IPS-NIHi7 (cell line): Measurements from ENCODE around the gene CCSER2.
"Not testable (repeated sequence)": the region's sequence is repeated elsewhere in the genome, so short reads cannot be mapped to it uniquely, and the experiment has no call there.

Experiments used
- DNase-seq: peaks from one replicate; pipeline ENCODE4 v3.0.0; 2012; ENCODE audit warnings: mixed read lengths; ENCODE audit errors: extremely low spot score

The CCSER2 gene, protein sequence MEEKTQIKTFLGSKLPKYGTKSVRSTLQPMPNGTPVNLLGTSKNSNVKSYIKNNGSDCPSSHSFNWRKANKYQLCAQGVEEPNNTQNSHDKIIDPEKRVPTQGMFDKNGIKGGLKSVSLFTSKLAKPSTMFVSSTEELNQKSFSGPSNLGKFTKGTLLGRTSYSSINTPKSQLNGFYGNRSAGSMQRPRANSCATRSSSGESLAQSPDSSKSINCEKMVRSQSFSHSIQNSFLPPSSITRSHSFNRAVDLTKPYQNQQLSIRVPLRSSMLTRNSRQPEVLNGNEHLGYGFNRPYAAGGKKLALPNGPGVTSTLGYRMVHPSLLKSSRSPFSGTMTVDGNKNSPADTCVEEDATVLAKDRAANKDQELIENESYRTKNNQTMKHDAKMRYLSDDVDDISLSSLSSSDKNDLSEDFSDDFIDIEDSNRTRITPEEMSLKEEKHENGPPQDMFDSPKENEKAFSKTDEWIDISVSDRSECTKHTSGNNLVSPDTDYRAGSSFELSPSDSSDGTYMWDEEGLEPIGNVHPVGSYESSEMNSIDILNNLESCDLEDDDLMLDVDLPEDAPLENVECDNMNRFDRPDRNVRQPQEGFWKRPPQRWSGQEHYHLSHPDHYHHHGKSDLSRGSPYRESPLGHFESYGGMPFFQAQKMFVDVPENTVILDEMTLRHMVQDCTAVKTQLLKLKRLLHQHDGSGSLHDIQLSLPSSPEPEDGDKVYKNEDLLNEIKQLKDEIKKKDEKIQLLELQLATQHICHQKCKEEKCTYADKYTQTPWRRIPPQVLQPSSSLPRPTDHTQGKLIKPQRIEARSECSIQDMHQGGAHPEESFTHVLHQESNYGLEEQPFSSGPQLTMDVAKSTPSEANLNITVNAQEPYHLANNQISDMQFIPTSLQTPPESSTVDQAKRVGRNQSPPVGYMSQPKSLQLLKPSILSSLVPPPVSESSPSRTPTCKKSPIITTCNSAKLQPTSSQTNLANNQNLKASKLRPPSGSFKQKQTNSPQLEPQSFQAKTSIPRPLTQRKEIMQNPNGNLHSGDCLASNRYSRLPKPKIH

DNA sequence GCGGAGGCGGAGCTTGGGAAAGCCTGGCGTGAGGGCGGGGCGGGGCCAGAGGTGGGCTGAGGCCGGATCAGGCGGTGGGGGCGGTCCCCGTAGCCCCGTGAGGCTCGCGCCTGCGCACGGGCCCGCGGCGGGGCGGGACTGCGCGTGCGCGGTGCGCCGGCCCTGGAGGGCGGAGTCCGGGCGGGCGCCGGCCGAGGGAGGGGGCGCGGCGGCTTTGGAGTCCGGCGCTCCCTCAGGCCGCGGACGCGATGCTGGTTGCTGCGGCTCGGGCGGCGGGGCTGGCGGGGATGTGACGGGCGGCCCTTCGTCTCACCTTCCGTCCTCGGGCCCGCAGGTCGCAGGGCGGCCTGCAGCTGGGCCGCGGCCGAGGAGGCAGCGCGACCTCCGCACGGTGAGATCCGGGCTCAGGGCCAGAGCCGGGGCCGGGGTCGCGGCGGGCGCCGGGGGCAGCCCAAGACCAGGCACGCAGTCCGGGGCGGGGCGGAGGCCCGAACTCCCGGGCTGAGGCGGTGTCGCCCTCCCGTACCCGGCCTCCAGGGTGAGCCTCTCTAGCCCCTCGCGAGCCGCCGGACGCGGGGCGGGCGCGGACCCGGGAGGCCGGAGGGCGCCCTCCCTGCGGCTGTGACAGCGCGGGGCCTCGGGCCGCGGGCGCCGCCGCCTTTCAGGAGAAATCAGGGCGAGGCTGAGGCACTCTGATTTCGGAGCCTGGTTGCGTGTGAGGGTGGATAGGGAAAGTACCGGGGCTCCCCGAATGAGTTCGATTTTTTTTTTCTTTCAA, at the start of gene CCSER2:
Gene CCSER2 (plus strand): TSS at position 172 of the 778 bp plus-strand sequence. CDS start 42,464 bp downstream, outside the sequence.
- peak; percentile 98 for DNase-seq

GRCh38 chr10:84279876-84280475, 48.4 kb upstream of the CCSER2 start:
- not testable (repeated sequence) for DNase-seq

DNA sequence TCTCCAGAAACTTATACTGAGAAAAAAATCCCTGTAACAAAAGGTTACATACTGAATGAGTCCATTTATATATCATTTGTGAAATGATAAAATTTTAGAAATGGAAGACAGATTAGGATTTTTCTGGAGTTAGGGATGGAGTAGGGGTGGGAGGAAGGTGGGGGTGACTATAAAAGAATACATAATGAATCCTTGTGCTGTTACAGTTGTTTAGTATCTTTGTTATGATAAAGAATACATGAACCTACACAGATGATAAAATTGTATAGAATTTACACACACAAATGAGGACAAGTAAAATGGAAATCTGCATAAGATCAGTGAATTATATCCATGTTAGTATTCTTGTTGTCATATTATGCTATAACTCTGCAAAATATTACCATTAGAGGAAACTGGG, 41.7 kb upstream of the CCSER2 start:
- no peak for DNase-seq

DNA sequence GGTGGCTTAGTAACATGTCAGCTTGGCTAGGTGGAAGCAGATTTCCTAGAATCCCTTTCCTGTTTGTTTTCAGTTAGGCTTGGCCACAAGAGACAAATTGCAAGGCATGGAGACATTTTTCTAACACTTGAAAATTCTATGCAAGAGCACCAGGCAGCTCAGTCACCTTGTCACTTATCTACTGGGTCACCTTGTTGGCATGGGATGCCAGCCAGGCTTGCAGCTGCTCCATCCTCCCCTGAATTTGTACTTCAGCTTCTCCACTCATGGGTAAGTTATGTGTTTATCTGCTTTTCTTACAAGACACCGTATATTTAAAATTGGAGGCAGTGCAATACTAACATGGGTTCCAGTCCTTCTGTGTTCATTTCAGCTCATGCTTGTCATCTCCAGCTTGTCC, 40.2 kb upstream of the CCSER2 start:
- DNase-seq, result no peak

GRCh38 chr10:84289521-84290200, 38.7 kb upstream of the CCSER2 start:
- DNase-seq, result no peak

GRCh38 chr10:84290235-84290634, 38.2 kb upstream of the CCSER2 start:
- DNase-seq, result no peak

- peak; percentile 83 for DNase-seq
These were observed 37.0 kb upstream of the CCSER2 start for GRCh38 chr10:84291384-84291783.

- no peak for DNase-seq
These were observed 35.9 kb upstream of the CCSER2 start for GRCh38 chr10:84292502-84292901.

DNA sequence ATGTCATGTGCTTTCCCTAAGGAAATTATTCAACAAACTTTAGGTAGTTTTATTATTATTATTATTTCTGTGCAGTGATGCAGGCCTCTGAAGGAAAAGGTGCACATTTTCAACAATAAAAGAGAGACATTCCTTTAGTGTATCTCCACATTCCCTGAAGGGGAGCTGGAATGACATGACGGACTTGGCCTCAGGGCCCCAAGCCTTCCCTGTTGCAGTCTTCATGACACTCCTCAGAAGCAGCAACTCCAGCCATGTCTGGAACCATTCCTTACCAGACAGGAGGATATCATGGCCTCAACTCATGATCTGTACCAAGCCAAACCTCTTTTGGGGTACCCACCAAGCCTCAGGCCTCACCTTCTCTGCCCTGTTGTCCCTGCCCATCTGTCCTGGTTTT, 35.2 kb upstream of the CCSER2 start:
- no peak for DNase-seq

- DNase-seq, result no peak
These were observed 34.8 kb upstream of the CCSER2 start for GRCh38 chr10:84293574-84294016.

GRCh38 chr10:84294766-84295447, 33.5 kb upstream of the CCSER2 start:
- no peak for DNase-seq

DNA sequence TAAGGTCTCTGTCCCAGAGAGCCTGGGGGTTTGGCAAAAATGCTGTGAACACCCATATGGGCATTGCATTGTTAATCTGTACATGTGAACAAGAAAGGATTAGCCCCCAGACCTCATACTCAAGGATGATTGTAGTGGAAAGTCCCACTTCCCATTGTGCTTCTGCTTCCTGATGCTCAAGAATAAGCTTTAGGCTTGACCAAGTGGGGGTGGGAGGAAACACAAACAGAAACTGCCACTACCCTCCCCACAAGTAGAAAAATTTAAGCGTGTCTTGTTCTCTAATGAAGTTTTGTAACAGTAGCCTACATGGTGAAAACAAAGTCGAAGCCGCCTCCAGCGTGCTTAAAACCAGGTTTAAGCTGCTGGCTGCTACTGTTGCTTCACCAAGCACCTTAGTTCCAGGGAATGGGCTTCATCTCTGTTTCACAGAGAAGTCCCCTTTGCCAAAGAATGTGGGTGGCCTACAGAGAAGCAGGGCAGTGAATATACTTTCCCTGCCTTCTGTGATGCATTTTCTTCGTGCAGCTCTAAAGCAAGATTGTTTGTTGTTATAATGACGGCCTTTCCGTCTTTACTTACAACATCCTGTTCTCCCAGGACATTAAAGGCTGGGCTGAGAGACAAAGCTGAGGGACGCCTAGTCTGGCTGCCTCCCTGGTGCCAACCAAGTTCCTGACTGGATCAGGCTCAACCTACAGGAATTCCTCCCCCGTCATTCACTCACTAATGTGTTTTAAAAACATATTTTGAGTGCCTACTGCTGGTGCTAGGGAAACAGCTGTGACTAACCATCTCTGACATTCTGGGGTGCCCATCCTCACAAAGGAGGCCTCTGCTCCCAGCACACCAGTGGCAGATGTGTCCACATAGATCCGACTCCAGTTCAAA, 32.1 kb upstream of the CCSER2 start:
- DNase-seq, result peak; percentile 39

DNA sequence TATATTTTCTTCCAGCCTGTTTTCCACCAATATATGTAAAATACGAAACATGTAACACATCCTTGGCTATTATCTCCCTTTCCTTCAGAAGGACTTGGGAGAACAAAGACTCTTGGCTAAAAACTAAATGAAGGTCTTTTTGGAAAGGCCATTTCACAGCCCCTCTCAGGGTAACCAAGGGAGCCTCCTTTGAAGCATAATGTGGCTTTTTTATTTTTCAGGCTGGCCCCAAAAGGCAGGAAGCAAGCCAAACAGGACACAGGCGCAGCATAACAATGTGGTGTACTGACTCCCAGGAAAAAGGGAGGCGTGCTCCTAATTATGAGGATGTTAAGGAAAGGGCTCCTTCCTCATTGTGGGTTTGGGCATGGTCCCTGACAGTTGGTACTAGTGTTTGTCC, 30.3 kb upstream of the CCSER2 start:
- no peak for DNase-seq

DNA sequence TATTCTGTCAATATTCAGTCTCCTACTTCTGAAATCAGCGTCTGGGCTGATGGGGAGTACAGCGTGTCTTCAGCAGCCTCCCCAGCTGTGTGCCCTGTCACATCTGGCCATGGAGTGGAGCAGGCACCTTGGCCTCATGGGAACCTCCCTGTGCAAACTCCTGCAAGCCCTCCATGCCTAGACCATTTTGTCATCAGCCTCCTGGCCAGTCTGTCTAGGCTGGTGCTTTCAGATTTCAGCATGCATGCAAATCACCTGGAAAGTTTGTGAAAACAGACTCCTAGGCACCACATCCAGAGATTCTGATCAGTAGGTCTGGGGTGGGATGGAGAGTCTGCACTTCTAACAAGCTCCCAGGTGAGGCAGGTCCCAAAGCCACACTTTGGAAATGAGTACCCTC, 26.2 kb upstream of the CCSER2 start:
- no peak for DNase-seq

GRCh38 chr10:84306751-84307384, 21.5 kb upstream of the CCSER2 start:
- DNase-seq, result no peak

- DNase-seq, result no peak
These were observed 20.4 kb upstream of the CCSER2 start for GRCh38 chr10:84308021-84308420.

DNA sequence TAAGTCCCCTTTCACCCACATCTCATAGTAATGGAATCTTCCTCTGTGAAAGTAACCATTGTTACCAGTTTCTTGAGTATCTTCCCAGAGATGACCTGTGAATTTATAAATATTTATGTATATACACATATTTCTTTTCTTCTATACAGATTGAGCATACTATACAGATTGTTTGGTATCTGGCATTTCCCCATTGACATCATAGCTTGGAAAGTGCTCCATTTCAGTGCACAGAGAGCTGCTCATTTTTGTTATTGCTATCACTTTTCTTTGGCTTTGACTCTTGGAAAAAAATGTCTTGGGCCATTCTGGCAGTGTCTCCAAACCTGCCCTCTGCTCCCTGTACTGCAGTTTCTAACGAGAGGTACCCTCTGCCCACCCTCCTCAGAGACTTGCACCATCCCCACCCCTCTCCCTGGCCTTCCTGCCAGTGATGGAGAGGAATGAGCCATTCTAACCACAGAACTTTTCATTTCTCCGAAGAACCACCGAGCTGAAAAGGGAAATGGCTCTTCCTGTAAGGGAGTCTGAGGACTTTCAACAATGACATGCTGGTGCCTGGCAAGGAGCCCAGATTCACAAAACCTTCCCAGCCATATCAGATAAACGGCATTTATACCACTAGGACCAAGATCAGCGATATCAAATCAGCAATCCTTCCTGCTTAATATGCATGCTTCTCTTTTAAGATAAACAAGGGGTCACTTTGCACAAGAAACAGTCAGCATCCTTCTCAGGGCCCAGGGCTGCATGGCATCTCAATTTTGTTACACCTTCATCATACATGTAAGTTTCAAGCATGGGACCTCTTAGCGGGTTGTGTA, 19.7 kb upstream of the CCSER2 start:
- DNase-seq, result no peak

- no peak for DNase-seq
These were observed 17.9 kb upstream of the CCSER2 start for GRCh38 chr10:84310470-84310869.
